HCT116 (cell line): ENCODE measurements around the gene SLC25A10. TPM values are rescaled to one million over a fixed set of nuclear protein-coding genes. Genes with fewer than 3 reads are reported as not detected.
A peak's percentile ranks its signal among the peaks of the same experiment; 100 is the strongest.

Source experiments
- ATAC-seq: fragments of 200-7000 bp; cut with Tn5 transposase; 2 replicates; pipeline ENCODE4 v1.9.1; 2020; ENCODE audit warnings: mild to moderate bottlenecking, moderate library complexity
- BruUV-seq: library from RNA; stranded (reverse); fragments of 400-500 nt; replicated peaks from 2 replicates; lab custom pipeline; 2021; lab: Mats Ljungman, UMichigan
- CTCF ChIA-PET: fragments of 300-600 bp; sonication (Branson Sonifier 250); formaldehyde crosslinking; loops from one replicate; lab custom pipeline; 2021; ENCODE audit warnings: antibody characterized with exemption; lab: Charles Lee
- POLR2A ChIA-PET: fragments of 300-600, 350-600 bp; sonication (Branson Sonifier 250); formaldehyde crosslinking; loops from one replicate; lab custom pipeline; 2021; ENCODE audit warnings: antibody characterized with exemption; lab: Charles Lee
- RAD21 ChIA-PET, 2 experiments: fragments of 300-600 bp; sonication (Branson Sonifier 250); formaldehyde crosslinking; loops; one replicate each; lab custom pipeline; 2023; ENCODE audit warnings: low total read pairs in 2 of 2; ENCODE audit not compliant: uncharacterized antibody in 2 of 2, unreplicated experiment in 2 of 2, low non-redundant PET in 1 of 2; lab: Charles Lee
- DNase-seq: peaks from one replicate; pipeline ENCODE4 v3.0.0-alpha.2; 2010; ENCODE audit warnings: low read depth, low spot score
- H2AFZ ChIP-seq: fragments of 200-600 bp; shearing (Covaris generic), sonication (generic); 2 replicates; pipeline ENCODE4 v1.6.1; 2017; ENCODE audit warnings: low read depth, mixed run types, mixed read lengths, antibody characterized with exemption, low read length; ENCODE audit not compliant: poor library complexity, severe bottlenecking
- H3K27ac ChIP-seq: 2 replicates; pipeline ENCODE4 v1.5.1; 2012; ENCODE audit warnings: low read depth, low read length
- H3K27me3 ChIP-seq: fragments of 200-600 bp; sonication (generic); 2 replicates; pipeline ENCODE4 v1.6.1; 2016; ENCODE audit warnings: mixed run types, low read length, mixed read lengths; ENCODE audit not compliant: insufficient read depth
- H3K36me3 ChIP-seq, 2 experiments: fragments of 200-500 bp in 1 of 2; fragments of 200-600 bp in 1 of 2; sonication (Bioruptor generic) in 1 of 2; sonication (generic) in 1 of 2; 2 replicates each; pipeline versions ENCODE4 v1.5.1 to v1.6.1; 2014 to 2016; ENCODE audit warnings: low read length in 2 of 2, inconsistent platforms in 1 of 2, mixed read lengths in 1 of 2, mixed run types in 1 of 2; ENCODE audit not compliant: insufficient read depth in 2 of 2, control insufficient read depth in 1 of 2
- H3K4me1 ChIP-seq, 2 experiments: fragments of 200-600 bp in 1 of 2; sonication (generic) in 1 of 2; 2 replicates each; pipeline versions ENCODE4 v1.5.1 to v1.6.1; 2012 to 2017; ENCODE audit warnings: low read length in 2 of 2, inconsistent platforms in 1 of 2, mild to moderate bottlenecking in 1 of 2, mixed read lengths in 1 of 2, mixed run types in 1 of 2, moderate library complexity in 1 of 2; ENCODE audit not compliant: insufficient read depth in 2 of 2, control insufficient read depth in 1 of 2
- H3K4me2 ChIP-seq: fragments of 200-600 bp; sonication (generic); 2 replicates; pipeline ENCODE4 v1.6.1; 2017; ENCODE audit warnings: mixed run types, low read length, mixed read lengths
- H3K4me3 ChIP-seq, 2 experiments: fragments of 200-600 bp in 1 of 2; sonication (generic) in 1 of 2; replicated peaks in 1 of 2; 2 replicates each; pipeline ENCODE4 v1.5.1; 2011 to 2016; ENCODE audit warnings: low read length in 2 of 2, control low read depth in 1 of 2, low read depth in 1 of 2, mild to moderate bottlenecking in 1 of 2, mixed read lengths in 1 of 2, mixed run types in 1 of 2
- H3K79me2 ChIP-seq: fragments of 200-600 bp; sonication (generic); 2 replicates; pipeline ENCODE4 v1.6.1; 2017; ENCODE audit warnings: mild to moderate bottlenecking, mixed run types, low read length, moderate library complexity, mixed read lengths; ENCODE audit not compliant: insufficient read depth
- H3K9ac ChIP-seq: fragments of 200-600 bp; sonication (generic); 2 replicates; pipeline ENCODE4 v1.6.1; 2016; ENCODE audit warnings: low read length, mixed read lengths
- H3K9me2 ChIP-seq: fragments of 200-600 bp; sonication (generic), shearing (Covaris generic); 2 replicates; pipeline ENCODE4 v1.6.1; 2017; ENCODE audit warnings: mixed run types, mild to moderate bottlenecking, moderate library complexity; ENCODE audit not compliant: insufficient read depth
- H3K9me3 ChIP-seq, 2 experiments: fragments of 200-500 bp in 1 of 2; fragments of 200-600 bp in 1 of 2; sonication (Bioruptor generic) in 1 of 2; sonication (generic) in 1 of 2; 2 replicates each; pipeline ENCODE4 v1.6.1; 2014 to 2017; ENCODE audit warnings: low read length in 2 of 2, mixed read lengths in 2 of 2, inconsistent platforms in 1 of 2, low read depth in 1 of 2, mild to moderate bottlenecking in 1 of 2, mixed run types in 1 of 2, moderate library complexity in 1 of 2; ENCODE audit not compliant: control insufficient read depth in 1 of 2, insufficient read depth in 1 of 2
- H4K20me1 ChIP-seq: fragments of 200-600 bp; sonication (generic), shearing (Covaris generic); 2 replicates; pipeline ENCODE4 v1.6.1; 2017; ENCODE audit warnings: mixed run types, mild to moderate bottlenecking, moderate library complexity; ENCODE audit not compliant: insufficient read depth
- CTCF ChIP-seq, 3 experiments: fragments of 200-600 bp in 1 of 3; sonication (generic) in 1 of 3; IDR thresholded peaks in 2 of 3; conservative IDR thresholded peaks in 1 of 3; 2 replicates each; pipeline ENCODE4 v1.5.1; 2012 to 2017; ENCODE audit warnings: low read depth in 2 of 3, low read length in 2 of 3, antibody characterized with exemption in 1 of 3, borderline replicate concordance in 1 of 3, control low read depth in 1 of 3, mild to moderate bottlenecking in 1 of 3, mixed read lengths in 1 of 3, mixed run types in 1 of 3, moderate library complexity in 1 of 3; ENCODE audit not compliant: insufficient read depth in 1 of 3
- EGR1 ChIP-seq: IDR thresholded peaks from 2 replicates; pipeline ENCODE4 v1.6.1; 2012; ENCODE audit warnings: low read depth
- JUND ChIP-seq: IDR thresholded peaks from 2 replicates; pipeline ENCODE4 v1.6.1; 2012
- MAX ChIP-seq: IDR thresholded peaks from 2 replicates; pipeline ENCODE4 v1.6.1; 2012
- POLR2AphosphoS5 ChIP-seq: IDR thresholded peaks from 2 replicates; pipeline ENCODE4 v1.6.1; 2011; ENCODE audit warnings: mild to moderate bottlenecking, low read depth, low read length, moderate library complexity
- RAD21 ChIP-seq: IDR thresholded peaks from 2 replicates; pipeline ENCODE4 v1.6.1; 2012; ENCODE audit warnings: low read depth, mild to moderate bottlenecking
- REST ChIP-seq: IDR thresholded peaks from 2 replicates; pipeline ENCODE4 v1.6.1; 2012; ENCODE audit warnings: low read depth
- YY1 ChIP-seq: IDR thresholded peaks from 2 replicates; pipeline ENCODE4 v1.6.1; 2011; ENCODE audit warnings: low read length, low read depth, moderate library complexity, mild to moderate bottlenecking; ENCODE audit not compliant: insufficient replicate concordance; ENCODE audit errors: extremely low read depth
- ZFX ChIP-seq: fragments of 450-650 bp; IDR thresholded peaks from 2 replicates; pipeline ENCODE4 v1.6.1; 2017
- intact Hi-C: fragments of 100-400 bp; cut with micrococcal nuclease; formaldehyde crosslinking; loops from 2 replicates; pipeline ENCODE4 v1.10.0; 2022
- total RNA-seq: library from RNA; stranded (reverse); gene quantifications from one replicate; pipeline ENCODE4 v1.2.1, GENCODE V29; 2021; ENCODE audit not compliant: unreplicated experiment

SLC25A10 gene
- total RNA-seq, 1 experiment from 2014 or later = 70.8 TPM

GRCh38 chr17:81683584-81684441, 28.3 kb upstream of the SLC25A10 start, which contains the start of the genes ARL16 and HGS (continued):
- peak; percentile 17 for TF ChIP-seq YY1

- Histone ChIP-seq H3K9ac (peak overlapping the region; percentile 85), H3K79me2 (peaks cover 79% of the 10 kb centered on the region), H3K27ac (peak overlapping the region; percentile 92), H3K4me3 (peak overlapping the region; percentile 86 to 99), H3K9me2 (no peaks in the 10 kb centered on the region), H3K4me1 (peaks cover 18 to 23% of the 10 kb centered on the region in 2 experiments), H4K20me1 (peaks cover 6% of the 10 kb centered on the region; the same call in 1 of the 2 replicates), H3K36me3 (peaks cover 22 to 46% of the 10 kb centered on the region in 2 experiments), H3K27me3 (no peaks in the 10 kb centered on the region), H3K9me3 (no peaks in the 10 kb centered on the region), H2AFZ (no peak overlapping the region), H3K4me2 (peak overlapping the region; percentile 100)
- ChIA-PET CTCF (interaction anchor here (1.2 kb wide), 1 partner anchor 9 kb away, joined by 8 read pairs; no protein-coding TSS in a partner anchor), POLR2A (interaction anchor here (1.0 to 4.4 kb wide), 8 partner anchors 9 to 166 kb away, joined by 3 to 33 read pairs (median 6); partner anchors contain the start of gene MRPL12), RAD21 (interaction anchor here in 1 of 2 experiments (1.2 kb wide), 1 partner anchor 17 kb away, joined by 4 read pairs; the partner anchor contains the start of genes CCDC137 and OXLD1)
- BruUV-seq = TSS peak; percentile 78
- ATAC-seq (no peak; the same call in 1 of the 2 replicates), DNase-seq (no peak)
- intact Hi-C loops = no loop called here
- TF ChIP-seq ZFX = peak; percentile 77; the same call in 1 of the 2 replicates
- no peak for TF ChIP-seq EGR1
Observed at GRCh38 chr17:81684442-81684911, 27.6 kb upstream of the SLC25A10 start.

- peaks cover 22 to 53% of the 10 kb centered on the region in 2 experiments for H3K36me3 ChIP-seq
- ChIA-PET POLR2A (interaction anchor here (1.2 to 4.4 kb wide), 4 partner anchors 17 to 166 kb away, joined by 3 to 33 read pairs (median 6); partner anchors contain the start of gene MRPL12), RAD21 (interaction anchor here in 1 of 2 experiments (0.6 kb wide), 1 partner anchor 462 kb away, joined by 4 read pairs; the partner anchor contains the start of gene CEP131), CTCF (no interaction called here)
- intact Hi-C loops = no loop called here
- H3K27ac ChIP-seq = peak overlapping the region; percentile 92
- peaks cover 86% of the 10 kb centered on the region for H3K79me2 ChIP-seq
- peak overlapping the region; percentile 100 for H3K4me2 ChIP-seq
- H3K4me1 ChIP-seq = peaks cover 18 to 23% of the 10 kb centered on the region in 2 experiments
- H3K4me3 ChIP-seq = peak overlapping the region; percentile 86 to 99
- no peaks in the 10 kb centered on the region for H3K9me3 ChIP-seq
- no peaks in the 10 kb centered on the region for H3K27me3 ChIP-seq
- peak overlapping the region; percentile 85 for H3K9ac ChIP-seq
- H2AFZ ChIP-seq = no peak overlapping the region
- no peaks in the 10 kb centered on the region for H3K9me2 ChIP-seq
- peaks cover 6% of the 10 kb centered on the region; the same call in 1 of the 2 replicates for H4K20me1 ChIP-seq
- DNase-seq (no peak), ATAC-seq (no peak)
- no TSS peak for BruUV-seq
- TF ChIP-seq REST (no peak), JUND (no peak), POLR2AphosphoS5 (no peak), CTCF (IDR thresholded peaks at IDR 0.05 in 2 of 3, conservative IDR thresholded peaks at IDR 0.05 in 1 of 3; ENCODE audit: borderline replicate concordance in 1 of 3, insufficient read depth in 1 of 3, low read depth in 2 of 3, low read length in 2 of 3) (no peak), MAX (no peak), RAD21 (no peak)
Observed at GRCh38 chr17:81685108-81685507, 27.0 kb upstream of the SLC25A10 start.
